Muscle of arm (tissue), 12 donors: Measurements from ENCODE around the gene IFT57. TPM values are rescaled to one million over a fixed set of nuclear protein-coding genes. Genes with fewer than 3 reads are reported as not detected.

ENCODE experiments used
- DNase-seq: peaks from one replicate; pipeline ENCODE4 v3.0.0-alpha.2; 2013
- polyA plus RNA-seq, 12 donors: library from polyadenylated mRNA; unstranded; fragments of 120-200 nt; gene quantifications; one replicate each; pipeline ENCODE4 v1.2.1, GENCODE V29; 2013; ENCODE audit not compliant: insufficient read length in 12 of 12

IFT57 gene
- polyA plus RNA-seq, 12 donors: 24.2 to 46.8 (median 29.2) TPM; not detected in 1

DNA sequence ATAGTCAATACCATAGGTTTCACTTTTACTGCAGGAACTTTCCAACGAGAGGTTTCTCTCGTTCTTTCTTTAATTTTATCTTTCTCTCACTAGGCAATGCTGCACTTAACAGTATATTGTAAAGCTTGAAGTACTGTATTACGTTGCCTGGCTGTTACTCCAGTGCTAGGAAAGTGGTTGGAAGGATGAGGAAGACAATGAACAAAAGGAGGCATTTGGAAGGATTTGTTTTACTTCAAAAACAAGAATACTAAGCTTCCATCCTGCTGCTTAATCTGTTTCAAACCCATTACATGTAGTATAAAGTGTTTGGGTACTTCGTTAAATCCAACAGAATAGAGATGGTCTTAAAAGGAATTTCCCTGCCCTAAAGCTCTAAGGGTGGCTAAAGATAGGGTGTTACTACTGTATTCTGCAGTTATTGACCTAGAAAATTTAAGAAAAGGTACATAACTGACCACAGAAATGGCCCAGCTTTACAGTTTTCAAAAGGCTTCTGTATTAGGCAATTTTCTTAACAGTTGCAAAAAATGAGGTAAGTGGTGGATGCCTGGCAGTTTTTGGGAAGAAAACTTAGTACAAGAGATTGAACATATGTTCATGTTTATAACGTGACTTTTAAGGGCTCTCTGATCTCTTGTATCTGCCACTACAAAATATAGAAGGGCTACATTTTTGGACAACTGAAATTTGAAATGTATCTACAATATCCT, 785 bp upstream of the IFT57 start:
- no peak for DNase-seq

DNA sequence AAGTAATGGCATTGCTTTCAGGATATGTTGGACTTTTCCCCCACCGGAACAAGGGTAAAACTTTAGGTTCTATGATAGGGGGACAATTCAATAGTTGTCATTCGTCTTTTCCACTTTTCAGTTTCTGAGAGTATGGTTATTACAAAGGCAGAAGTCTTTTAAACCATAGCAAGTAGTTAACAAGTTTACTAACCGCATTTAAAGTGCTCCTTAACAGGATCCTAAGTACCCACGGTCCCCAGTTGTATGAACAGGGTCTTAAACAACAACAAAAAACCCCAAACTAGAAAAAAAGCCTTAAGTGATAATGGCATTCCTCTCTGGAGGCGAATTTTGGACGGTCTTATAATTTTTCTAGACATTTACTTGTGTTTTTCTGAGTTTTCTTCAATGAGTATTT, 831 bp downstream of the IFT57 start:
- DNase-seq: peak; percentile 14

DNA sequence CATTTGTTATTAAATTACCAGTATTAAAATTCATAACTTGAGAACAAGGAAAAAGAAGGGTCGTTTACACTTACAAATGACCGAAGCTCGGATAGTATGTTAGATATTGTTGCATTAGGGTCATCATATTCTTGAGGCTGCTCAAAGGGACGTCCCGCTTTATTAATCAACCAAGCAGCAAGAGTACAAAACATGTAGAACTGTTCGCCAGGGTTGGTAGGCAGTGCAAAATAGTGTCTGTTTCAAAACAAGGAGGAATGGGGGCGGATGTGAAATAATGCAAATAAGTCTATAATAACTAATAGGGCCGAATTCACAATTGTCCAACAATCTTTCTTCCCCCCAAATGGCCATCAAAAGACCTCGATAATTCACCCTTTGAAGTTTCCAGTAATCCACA, 2.9 kb downstream of the IFT57 start:
- no peak for DNase-seq

DNA sequence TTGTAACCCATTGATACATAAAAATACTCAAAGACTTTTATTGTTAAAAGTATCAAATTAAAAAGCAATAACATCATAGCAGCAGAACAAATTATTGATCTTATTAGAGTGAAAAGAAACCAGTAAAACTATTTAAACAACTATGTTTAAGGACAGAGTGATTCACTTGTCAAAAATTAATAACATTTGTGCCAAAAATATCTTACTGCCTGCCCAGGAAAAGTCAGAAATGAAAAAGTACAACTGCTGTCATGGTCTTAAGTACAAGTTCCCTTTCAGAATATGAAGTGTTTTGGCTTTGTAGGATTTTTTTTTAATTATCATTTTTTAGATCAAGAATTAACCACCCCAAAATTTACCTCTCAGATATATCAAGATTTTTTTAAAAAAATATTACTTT, 3.4 kb downstream of the IFT57 start:
- DNase-seq: no peak

DNA sequence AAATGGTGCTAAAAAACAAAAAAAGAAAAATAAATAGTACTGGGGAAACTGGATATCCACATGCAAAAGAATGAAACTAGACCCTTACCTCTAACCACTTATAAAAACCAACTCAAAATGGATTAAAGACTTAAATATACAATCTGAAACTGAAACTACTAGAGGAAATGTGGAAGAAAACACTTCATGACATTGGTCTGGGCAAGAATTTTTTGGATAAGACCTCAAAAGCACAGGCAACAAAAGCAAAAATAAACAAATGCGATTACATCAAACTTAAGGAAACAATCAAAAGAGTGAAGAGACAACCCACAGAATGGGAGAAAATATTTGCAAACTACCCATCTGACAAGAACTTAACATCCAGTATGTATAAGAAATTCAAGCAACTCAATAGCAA, 6.4 kb downstream of the IFT57 start:
- no peak for DNase-seq

- no peak for DNase-seq
These were observed 12.6 kb downstream of the IFT57 start for GRCh38 chr3:108209579-108209978.

DNA sequence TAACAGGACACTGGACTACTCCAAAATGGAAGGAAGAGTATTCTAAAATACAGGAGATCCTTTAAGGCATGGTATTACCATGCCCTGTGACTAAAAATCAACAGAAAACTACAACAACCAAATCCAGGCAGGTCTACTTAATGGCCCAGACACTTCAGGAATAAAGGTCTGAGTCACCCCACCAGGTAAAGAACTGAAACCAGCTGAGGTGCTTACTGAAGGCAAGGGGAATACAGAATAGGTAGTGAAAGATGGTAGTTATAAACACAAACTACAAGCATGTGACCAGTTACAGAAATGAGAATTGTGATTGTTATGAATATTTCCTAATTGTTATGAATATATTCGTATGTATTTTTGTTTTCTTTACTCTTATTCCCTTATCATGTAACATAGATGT, 13.4 kb downstream of the IFT57 start:
- DNase-seq: no peak

GRCh38 chr3:108202834-108203233, 19.4 kb downstream of the IFT57 start:
- no peak for DNase-seq

- DNase-seq: no peak
These were observed 20.1 kb downstream of the IFT57 start for GRCh38 chr3:108202080-108202479.

DNA sequence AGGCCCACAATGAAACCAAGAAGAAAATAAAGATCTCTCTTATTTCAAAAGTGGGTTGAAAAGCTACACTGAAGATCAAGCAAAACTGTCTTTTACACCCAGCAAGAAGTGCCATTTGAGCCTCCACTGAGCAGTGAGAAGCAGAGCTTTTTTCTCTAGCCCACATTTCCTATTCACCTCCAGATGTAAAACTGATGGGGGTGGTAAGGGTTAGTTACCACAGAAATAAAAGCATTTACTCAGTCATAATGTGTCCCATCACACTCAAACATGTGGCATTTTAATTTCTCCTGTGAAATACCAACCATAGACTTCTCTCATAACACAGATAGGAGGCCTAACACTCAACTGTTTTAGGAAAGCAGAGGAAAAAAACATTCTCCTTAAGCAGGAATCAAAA, 21.0 kb downstream of the IFT57 start:
- DNase-seq: no peak

DNA sequence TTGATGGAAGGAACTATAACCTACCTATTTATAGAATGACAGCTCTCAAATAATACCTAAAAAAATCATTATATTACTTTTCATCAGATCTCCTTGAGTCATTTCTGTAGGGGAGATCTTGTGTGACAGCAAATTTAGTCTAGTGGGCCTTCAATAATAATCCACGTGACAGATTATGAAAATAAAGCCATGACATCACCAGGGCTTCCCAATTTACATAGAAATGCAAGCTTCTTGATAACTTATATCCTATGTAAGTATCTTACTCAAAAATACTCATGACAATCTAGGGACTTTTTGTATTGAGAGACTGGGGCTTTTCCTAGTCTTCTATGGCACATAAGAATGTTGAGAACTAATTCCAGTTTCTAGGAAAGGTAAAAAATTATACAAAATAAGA, 21.6 kb downstream of the IFT57 start:
- DNase-seq: no peak

DNA sequence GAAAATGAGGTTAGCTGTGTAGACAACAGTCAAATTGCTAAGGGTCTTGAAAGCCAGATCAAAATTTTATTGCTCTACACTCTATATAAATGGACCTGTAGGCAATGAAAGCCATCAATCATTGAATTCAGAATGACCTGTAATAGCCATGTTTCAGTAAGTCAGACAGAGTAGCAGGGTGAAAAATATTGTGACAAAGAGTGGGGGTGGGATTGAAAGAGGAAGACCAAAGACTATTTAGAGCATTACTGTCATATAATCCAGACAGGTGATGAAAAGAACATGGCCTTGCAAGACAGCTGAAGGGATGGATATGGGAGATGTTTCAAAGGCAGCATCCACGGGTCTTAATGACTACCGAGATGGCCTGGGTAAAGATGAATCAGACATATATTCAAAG, 22.2 kb downstream of the IFT57 start:
- DNase-seq: no peak

- no peak for DNase-seq
These were observed 30.8 kb downstream of the IFT57 start for GRCh38 chr3:108191394-108191793.

GRCh38 chr3:108190346-108190745, 31.9 kb downstream of the IFT57 start:
- no peak for DNase-seq

DNA sequence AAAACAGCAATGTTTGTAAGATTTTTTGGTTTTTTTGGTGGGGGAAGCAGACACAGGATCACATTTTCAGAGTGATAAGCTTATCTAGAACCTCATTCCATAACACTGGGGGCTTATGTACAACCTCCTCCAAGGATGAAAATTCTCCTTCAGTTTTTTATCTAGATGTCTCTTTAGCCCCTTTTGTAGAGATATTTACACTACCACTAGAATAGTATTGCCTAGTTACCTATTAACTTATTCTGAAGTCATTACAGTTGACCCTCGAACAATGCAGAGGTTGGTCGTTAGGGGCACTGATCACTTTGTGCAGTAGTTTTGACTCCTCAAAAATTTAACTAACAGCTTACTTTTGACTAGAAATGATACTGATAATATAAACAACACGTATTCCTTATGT, 32.8 kb downstream of the IFT57 start:
- no peak for DNase-seq

- no peak for DNase-seq
These were observed 36.7 kb downstream of the IFT57 start for GRCh38 chr3:108185536-108185935.

GRCh38 chr3:108184824-108185223, 37.4 kb downstream of the IFT57 start:
- DNase-seq: no peak

GRCh38 chr3:108183971-108184370, 38.3 kb downstream of the IFT57 start:
- DNase-seq: no peak

DNA sequence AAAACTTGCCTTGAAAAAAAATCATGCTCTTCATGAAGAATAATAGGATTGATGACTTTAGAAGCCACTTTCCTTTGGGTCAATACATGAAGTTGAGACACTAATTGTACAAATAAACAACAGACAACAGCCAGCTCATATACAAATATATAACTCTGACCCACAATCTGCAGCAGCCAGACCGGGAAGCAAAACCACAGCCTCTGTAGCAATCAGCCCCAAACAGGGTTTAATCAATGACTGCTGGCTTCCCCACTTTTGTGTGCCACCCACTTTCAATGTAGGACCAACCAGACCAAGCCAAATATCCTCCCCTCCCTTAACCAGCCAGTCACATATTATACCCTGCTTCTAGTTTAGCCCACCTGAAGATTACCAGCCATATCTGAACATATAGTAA, 39.0 kb downstream of the IFT57 start:
- no peak for DNase-seq

GRCh38 chr3:108182339-108182738, 39.9 kb downstream of the IFT57 start:
- DNase-seq: no peak

- no peak for DNase-seq
These were observed 41.1 kb downstream of the IFT57 start for GRCh38 chr3:108181172-108181571.

GRCh38 chr3:108180194-108180593, 42.0 kb downstream of the IFT57 start:
- no peak for DNase-seq

DNA sequence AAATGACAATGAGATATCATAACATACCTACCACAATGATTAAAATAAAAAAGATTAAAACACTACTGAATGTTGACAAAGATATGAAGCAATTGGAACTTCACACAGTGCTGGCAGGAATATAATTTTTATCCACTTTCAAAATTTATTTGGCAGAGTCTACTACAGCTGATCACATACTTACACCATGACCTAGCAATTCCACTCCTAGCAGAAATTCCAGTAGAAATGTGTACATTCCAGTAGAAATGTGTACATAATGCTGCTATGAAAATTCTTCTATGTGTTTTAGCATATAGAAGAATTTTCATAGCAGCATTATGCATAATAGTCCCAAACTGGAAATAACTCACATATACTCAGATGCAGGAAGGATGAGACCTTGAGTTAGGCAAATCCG, 43.5 kb downstream of the IFT57 start:
- no peak for DNase-seq

GRCh38 chr3:108177536-108177935, 44.7 kb downstream of the IFT57 start:
- DNase-seq: no peak
